ENCODE data around the gene TNS3. TPM values are rescaled to one million over a fixed set of nuclear protein-coding genes. Genes with fewer than 3 reads are reported as not detected.

TNS3 gene
- total RNA-seq, 1 experiment from 2014 or later, result 9.5 TPM

GRCh38 chr7:47419471-47419870 is 162.4 kb downstream of the TNS3 start:
- H3T11ph ChIP-seq (ENCODE audit: low read length), result no peak overlapping the region
- no peak overlapping the region for H4K8ac ChIP-seq (replicated peaks; ENCODE audit: insufficient read length, low read depth, low read length)
- peaks cover 2% of the 10 kb centered on the region; the same call in 1 of the 2 replicates for H3K4me1 ChIP-seq (ENCODE audit: insufficient read depth, low read length)
- Mint-ChIP-seq H3K27ac (no peak overlapping the region), H3K36me3 (ENCODE audit: insufficient read depth in 1 of 3, low read depth in 3 of 3) (peaks cover 5 to 21% (median 14%) of the 10 kb centered on the region in 3 experiments; a peak in 5 of 7 replicates), H3K27me3 (ENCODE audit: low read depth) (no peaks in the 10 kb centered on the region; the same call in 1 of the 2 replicates), H3K9me3 (no peaks in the 10 kb centered on the region), H3K4me1 (peaks cover 10 to 11% of the 10 kb centered on the region in 2 experiments), H3K4me3 (no peak overlapping the region)
- H3K23me2 ChIP-seq (ENCODE audit: insufficient read length, low read depth, low read length, poor library complexity, severe bottlenecking), result no peaks in the 10 kb centered on the region
- no CpG with 5 or more reads among the region's 1 CpG for WGBS (ENCODE audit: extremely low coverage, insufficient read length, low lambda C conversion rate)
- H4K91ac ChIP-seq (ENCODE audit: insufficient read length, low read depth, low read length), result no peak overlapping the region
- H2BK12ac ChIP-seq (ENCODE audit: insufficient read length, low read depth, low read length), result no peak overlapping the region
- H3K4ac ChIP-seq (ENCODE audit: low read depth, low read length), result no peak overlapping the region
- no peak overlapping the region for H2BK15ac ChIP-seq (ENCODE audit: low read depth, low read length)
- H3K27ac ChIP-seq (ENCODE audit: insufficient read length, low read depth, low read length), result no peak overlapping the region
- no peak overlapping the region for H3K18ac ChIP-seq (ENCODE audit: insufficient read length, low read depth, low read length)
- no peak overlapping the region for H2BK120ac ChIP-seq (ENCODE audit: low read depth, low read length, poor library complexity, severe bottlenecking)
- H4K5ac ChIP-seq (ENCODE audit: insufficient read length, low read depth, low read length), result no peak overlapping the region
- H3K23ac ChIP-seq (ENCODE audit: insufficient read length, low read depth, low read length), result no peak overlapping the region
- no peak overlapping the region for H2AK5ac ChIP-seq (ENCODE audit: insufficient read length, low read length)
- no peaks in the 10 kb centered on the region for H3K79me1 ChIP-seq (ENCODE audit: insufficient read depth, low read depth, low read length, poor library complexity, severe bottlenecking)
- H3K56ac ChIP-seq (ENCODE audit: insufficient read length, low read depth, low read length), result no peak overlapping the region
- no peak overlapping the region for H3K14ac ChIP-seq (ENCODE audit: insufficient read depth, low read length)
- H3K79me2 ChIP-seq (ENCODE audit: insufficient read depth, low read length), result no peaks in the 10 kb centered on the region
- no peak overlapping the region for H2BK20ac ChIP-seq (ENCODE audit: low read depth, low read length, poor library complexity, severe bottlenecking)
- no peaks in the 10 kb centered on the region for H3K27me3 ChIP-seq (ENCODE audit: insufficient read depth, low read length)
- TF ChIP-seq CTCF (conservative IDR thresholded peaks at IDR 0.05), result no peak
- no peak overlapping the region for H2BK5ac ChIP-seq (ENCODE audit: insufficient read length, low read length)
- H4K20me1 ChIP-seq (ENCODE audit: control insufficient read depth, insufficient read depth, insufficient read length), result no peaks in the 10 kb centered on the region
- no peaks in the 10 kb centered on the region for H3K9me3 ChIP-seq (ENCODE audit: control insufficient read depth, low read depth, low read length)
- no peak for DNase-seq
- H2AFZ ChIP-seq (ENCODE audit: low read length), result no peak overlapping the region
- no peak overlapping the region for H3K4me2 ChIP-seq (ENCODE audit: insufficient read depth, insufficient read length, low read length)
- no peak overlapping the region for H3K9ac ChIP-seq (ENCODE audit: extremely low read depth, insufficient read length, low read length)
